HT-29 (cell line): ENCODE measurements around the gene REV1. TPM values are rescaled to one million over a fixed set of nuclear protein-coding genes. Genes with fewer than 3 reads are reported as not detected.

Experiments
- DNase-seq: peaks from one replicate; pipeline ENCODE4 v3.0.0-alpha.2; 2015; ENCODE audit warnings: low spot score
- total RNA-seq: library from RNA; depleted of rRNA; stranded (reverse); fragments of >200 nt; shearing (Covaris generic); gene quantifications from 2 replicates; pipeline ENCODE4 v1.2.3, GENCODE V29; 2014

The REV1 gene
- total RNA-seq, 1 experiment from 2014 or later, result 18.1 TPM

GRCh38 chr2:99450199-99450598 is 39.6 kb downstream of the REV1 start:
- DNase-seq, result no peak

DNA sequence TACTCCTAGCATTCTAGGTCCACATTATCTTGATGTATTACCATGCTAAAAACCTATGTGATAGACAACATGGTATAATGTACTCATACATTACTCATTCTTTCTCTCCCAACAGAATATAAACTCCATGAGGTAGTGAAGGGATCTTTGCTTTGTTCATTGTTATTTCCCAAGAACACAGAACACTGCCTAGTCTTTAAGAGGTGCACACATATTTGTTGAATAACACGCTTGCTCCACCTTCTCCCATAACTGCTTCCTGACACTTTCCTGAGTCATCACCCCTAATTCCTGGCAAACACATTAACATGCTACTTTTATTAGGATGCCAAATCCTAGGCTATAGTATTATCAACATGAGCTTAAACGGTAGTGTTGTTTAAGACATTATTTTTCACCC is 41.3 kb downstream of the REV1 start:
- peak; percentile 53 for DNase-seq

- no peak for DNase-seq
Measured at GRCh38 chr2:99445065-99445464, 44.8 kb downstream of the REV1 start.

DNA sequence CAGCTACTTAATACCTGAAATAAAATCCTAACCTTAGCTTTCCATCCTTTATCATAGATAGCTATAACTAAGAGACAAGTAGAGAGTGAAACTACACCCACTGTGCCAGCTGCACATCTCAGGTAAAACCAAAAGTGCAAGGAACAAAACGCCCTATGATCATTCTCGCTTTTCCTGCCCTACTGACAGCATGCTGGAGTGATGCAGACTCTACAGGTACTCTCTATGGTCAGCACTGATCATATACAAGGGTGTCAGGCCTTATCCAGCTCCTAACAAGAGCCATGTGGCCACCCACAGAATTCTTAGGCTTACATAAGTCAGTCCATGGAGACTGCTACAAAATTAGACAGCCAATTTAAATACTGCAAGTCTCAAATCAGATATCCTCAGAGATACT is 45.6 kb downstream of the REV1 start:
- no peak for DNase-seq

DNA sequence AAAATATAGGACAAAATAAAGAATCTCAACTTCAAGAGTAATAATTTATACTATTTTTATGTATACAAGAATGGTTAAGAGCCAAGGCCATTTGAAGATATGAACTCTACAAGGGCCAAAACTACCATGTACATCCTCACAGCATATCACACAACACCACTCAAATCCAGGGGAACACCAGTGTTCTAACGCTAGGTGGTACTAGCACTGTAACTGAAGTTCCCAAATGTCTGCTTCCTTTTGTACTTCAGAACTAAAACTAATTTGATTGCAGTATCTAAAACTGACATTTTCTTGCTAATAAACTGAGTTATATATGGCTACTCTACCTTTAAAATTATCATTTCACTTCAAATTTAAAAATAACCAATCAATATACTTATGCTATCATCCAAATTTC is 47.0 kb downstream of the REV1 start:
- DNase-seq, result no peak

DNA sequence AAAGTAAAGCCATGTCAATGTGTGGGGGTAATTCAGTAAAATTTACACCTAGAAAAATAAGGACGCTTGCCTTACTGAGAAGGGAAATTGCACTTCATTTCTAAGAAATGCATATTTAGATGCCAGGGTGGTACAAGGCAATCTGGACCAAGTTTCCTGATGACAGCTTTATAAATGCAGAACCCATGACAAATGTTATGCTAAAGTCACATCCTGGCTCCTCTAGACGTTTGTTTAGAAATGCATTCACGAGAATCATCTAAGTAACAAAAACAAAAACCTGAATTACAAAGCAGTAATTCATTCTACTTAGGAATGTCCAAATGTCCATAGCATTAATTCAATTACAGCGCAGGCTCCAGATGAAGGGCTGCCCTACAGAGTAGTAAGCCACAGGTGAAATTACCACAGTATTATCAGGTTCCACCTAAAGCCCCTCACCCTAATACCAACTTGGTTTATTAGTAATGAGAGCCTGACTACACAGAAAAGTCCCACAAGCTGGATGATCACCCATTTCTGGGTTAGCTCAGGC is 49.8 kb downstream of the REV1 start:
- DNase-seq, result no peak

- DNase-seq, result no peak
Measured at GRCh38 chr2:99436874-99437273, 52.9 kb downstream of the REV1 start.

- DNase-seq, result no peak
Measured at GRCh38 chr2:99433340-99433739, 56.5 kb downstream of the REV1 start.

GRCh38 chr2:99431587-99432275 is 58.1 kb downstream of the REV1 start:
- no peak for DNase-seq

DNA sequence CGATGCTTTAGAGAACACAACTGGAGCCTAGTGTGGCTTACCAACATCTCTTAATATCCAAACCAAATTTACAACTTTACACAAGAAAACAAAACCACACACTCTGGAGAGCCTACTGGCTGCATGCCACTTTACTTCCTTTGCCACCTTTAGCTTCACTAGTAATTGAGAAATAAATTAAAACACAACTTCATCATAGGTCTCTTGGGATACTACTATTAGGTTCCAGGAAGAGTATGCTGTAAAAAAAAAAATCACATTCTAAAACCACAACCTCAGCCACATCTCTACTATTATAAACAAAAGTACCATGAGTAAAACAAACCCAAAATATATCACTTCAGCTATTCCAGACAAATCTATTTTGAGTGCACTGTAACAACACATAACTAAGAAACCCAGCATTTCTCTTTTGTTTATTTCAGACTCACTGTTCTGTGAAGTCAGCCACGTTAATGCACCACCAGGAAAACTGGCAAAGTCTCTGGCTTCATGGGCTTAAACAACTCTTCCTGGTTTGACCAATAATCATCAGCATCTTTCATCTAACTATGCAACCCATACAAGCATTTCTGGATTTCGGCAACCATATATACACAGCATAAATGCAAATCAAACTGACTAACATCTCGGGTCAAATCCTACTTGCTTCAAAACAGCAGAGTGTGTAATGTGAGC is 59.1 kb downstream of the REV1 start:
- no peak for DNase-seq

GRCh38 chr2:99425022-99425421 is 64.8 kb downstream of the REV1 start:
- no peak for DNase-seq

- DNase-seq, result no peak
Measured at GRCh38 chr2:99424371-99424770, 65.4 kb downstream of the REV1 start.

- no peak for DNase-seq
Measured at GRCh38 chr2:99422599-99422998, 67.2 kb downstream of the REV1 start.

- DNase-seq, result no peak
Measured at GRCh38 chr2:99421469-99421868, 68.3 kb downstream of the REV1 start.

DNA sequence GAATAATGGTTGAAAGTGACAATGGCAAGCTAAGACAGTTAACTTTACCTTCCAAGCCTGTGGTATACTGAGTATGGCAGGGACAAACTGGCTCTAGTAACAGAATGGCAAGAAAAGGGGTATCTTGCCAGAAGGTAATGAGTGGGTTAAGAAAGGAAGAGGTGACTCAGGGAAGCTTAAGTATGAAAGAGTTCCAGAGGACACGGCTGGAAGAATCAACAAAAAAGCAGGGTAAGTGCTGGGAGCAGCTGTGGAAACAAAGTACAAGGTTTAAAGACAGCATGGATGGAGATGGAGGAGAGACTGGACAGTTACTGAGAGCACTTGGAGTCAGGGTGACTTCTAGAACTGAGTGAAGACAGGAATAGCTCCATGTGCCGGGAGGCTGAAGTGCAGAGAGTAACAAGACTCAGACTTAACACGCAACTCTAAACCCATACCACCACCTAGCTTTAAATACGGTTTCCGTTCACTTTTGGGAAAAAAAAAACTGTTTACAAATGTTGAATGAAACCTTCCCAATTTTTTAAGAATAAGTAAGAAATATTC is 69.0 kb downstream of the REV1 start:
- no peak for DNase-seq

DNA sequence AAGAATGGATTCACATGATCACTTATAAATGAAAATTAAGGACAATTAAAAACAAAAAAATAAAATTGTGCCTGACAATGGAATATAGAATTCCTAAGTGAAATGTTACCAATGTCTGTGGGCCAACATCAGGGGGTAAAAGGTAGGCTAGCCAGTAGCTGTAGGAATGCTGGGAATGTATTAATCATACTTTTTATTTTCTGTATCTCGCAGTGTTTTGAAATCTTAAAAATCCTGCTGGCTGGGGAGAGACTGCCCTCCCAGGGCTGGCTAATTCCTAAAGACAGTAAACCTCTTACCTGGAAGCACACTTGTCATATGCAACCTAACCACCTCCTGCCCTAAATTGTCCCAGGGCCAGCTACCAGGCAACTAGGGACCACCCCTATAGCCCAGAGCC is 69.8 kb downstream of the REV1 start:
- no peak for DNase-seq

DNA sequence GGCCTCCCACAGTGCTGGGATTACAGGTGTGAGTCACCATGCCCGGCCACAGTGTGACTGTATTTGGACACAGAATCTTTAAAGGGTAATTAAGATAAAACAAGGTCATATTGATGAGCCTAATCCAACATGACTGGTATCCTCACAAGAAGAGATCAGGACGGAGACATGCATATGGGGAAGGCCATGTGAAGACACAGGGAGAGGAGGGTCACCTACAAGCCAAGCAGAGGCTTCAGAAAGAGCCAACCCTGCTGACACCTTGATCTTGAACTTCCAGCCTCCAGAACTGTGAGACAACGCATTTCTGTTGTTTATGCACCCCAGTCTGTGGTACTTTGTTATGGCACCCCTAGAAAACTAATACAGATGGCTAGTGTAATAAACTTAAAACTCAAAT is 72.4 kb downstream of the REV1 start:
- no peak for DNase-seq

DNA sequence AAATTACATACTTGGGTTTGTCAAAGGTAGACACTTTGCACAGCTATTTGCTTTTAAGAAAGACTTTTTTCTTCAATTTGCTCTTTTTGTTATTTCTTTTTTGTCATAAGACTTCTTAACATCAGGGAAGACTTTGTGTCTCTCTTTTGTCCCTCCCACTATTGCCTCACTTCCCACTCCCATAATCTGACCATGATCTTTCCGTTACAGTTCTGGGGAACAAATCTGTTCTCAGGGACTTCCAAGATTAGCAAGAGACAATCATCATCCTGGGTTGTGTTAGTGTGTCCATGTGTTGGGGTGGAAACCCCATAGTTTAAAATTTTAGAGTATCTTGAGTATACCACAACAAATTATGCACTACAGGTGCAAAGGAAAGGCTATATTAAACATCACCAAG is 75.3 kb downstream of the REV1 start:
- DNase-seq, result no peak

DNA sequence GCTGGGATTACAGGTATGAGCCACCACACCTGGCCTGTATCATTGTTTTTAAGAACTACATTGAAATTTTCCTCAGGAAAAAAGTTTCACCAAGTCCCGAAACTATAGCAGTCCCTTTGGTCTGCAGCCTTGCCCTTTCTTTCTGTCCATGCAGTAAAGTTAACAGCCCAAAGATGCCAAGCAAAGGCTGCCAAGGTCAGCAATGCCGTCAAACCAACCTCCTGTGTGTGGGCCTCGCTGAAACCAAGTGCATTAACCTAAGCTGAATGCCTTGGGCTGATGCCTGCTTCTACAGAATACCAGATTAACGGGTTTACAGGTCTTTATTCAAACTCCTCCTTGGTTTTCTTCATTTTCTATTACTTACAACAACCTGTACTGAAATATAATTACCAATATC is 79.5 kb downstream of the REV1 start:
- DNase-seq, result no peak

DNA sequence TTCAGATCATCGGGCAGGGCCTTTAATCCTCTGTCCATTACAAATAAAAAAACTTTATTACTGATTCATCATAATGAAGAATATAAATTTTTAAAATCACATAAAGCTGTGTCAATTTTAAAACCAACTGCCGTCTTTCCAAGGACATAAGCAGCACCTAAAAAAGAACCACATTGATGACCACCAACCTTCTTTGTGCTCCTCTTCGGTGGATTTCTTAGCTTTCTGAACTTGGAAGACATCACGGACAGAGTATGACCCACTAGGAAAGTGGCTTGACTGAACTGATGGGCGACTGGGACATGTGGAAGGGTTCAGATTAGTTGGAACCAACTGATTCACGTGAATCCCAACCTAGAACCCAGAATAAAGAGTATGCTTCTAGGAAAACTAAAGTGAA is 83.7 kb downstream of the REV1 start:
- DNase-seq, result no peak

- no peak for DNase-seq
Measured at GRCh38 chr2:99404797-99405669, 84.8 kb downstream of the REV1 start.
